Central memory CD8-positive, alpha-beta T cell (primary cell): Measurements from ENCODE around the gene ZNF804A.

Source experiments
- ATAC-seq: fragments of 150-1000 bp; cut with Tn5 transposase; replicated peaks from 2 replicates; pipeline ENCODE4 v1.10.0; 2022; ENCODE audit warnings: mild to moderate bottlenecking, moderate FRiP score, moderate number of reproducible peaks; ENCODE audit not compliant: poor library complexity, severe bottlenecking; ENCODE audit errors: extremely low read depth
- DNase-seq, 2 donors: peaks; one replicate each; pipeline ENCODE4 v3.0.0; 2021; ENCODE audit warnings: low spot score in 2 of 2
- H3K27ac Mint-ChIP-seq: one replicate; pipeline ENCODE4 v1.8.0; 2022; ENCODE audit warnings: low read depth, mild to moderate bottlenecking, moderate library complexity, mixed read lengths
- H3K27me3 Mint-ChIP-seq: one replicate; pipeline ENCODE4 v1.8.0; 2022; ENCODE audit warnings: mixed read lengths
- H3K36me3 Mint-ChIP-seq: one replicate; pipeline ENCODE4 v1.8.0; 2022; ENCODE audit warnings: mild to moderate bottlenecking, moderate library complexity, mixed read lengths; ENCODE audit not compliant: insufficient read depth
- H3K4me1 Mint-ChIP-seq: one replicate; pipeline ENCODE4 v1.8.0; 2022; ENCODE audit warnings: mixed read lengths
- H3K4me3 Mint-ChIP-seq: one replicate; pipeline ENCODE4 v1.8.0; 2022; ENCODE audit warnings: mild to moderate bottlenecking, moderate library complexity, mixed read lengths
- H3K9me3 Mint-ChIP-seq: one replicate; pipeline ENCODE4 v1.8.0; 2022; ENCODE audit warnings: mixed read lengths

ZNF804A gene

GRCh38 chr2:184628051-184628450 is 29.7 kb downstream of the ZNF804A start:
- Mint-ChIP-seq H3K9me3 (peaks cover 6% of the 10 kb centered on the region), H3K27me3 (no peaks in the 10 kb centered on the region), H3K36me3 (peaks cover 1% of the 10 kb centered on the region), H3K4me3 (no peak overlapping the region), H3K27ac (no peak overlapping the region), H3K4me1 (no peaks in the 10 kb centered on the region)
- no peak for ATAC-seq
- DNase-seq = no peak

DNA sequence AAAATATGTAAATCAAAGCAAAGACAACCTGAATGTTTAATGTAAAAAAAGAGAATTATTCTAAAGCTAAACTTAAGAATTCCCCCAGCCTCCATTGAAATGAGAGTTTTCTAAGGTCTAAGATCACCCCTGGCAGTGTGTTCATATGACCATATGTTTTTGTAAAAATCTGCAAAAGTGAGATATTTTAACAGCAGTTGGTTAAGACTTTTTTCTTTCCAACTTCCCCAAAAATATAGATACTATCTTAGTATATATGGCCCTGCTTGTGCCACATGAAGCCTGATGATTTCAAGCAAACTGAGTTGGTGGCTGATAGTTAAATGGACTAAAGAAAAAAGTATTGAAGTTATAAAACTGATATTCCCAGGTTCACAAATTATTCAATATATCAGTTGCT is 35.4 kb downstream of the ZNF804A start:
- peaks cover 1% of the 10 kb centered on the region for H3K36me3 Mint-ChIP-seq
- ATAC-seq (no peak), DNase-seq (no peak)
- H3K27ac Mint-ChIP-seq = no peak overlapping the region
- no peak overlapping the region for H3K4me3 Mint-ChIP-seq
- peaks cover 6% of the 10 kb centered on the region for H3K9me3 Mint-ChIP-seq
- no peaks in the 10 kb centered on the region for H3K4me1 Mint-ChIP-seq
- no peaks in the 10 kb centered on the region for H3K27me3 Mint-ChIP-seq

GRCh38 chr2:184637781-184638180 is 39.5 kb downstream of the ZNF804A start:
- ATAC-seq (no peak), DNase-seq (no peak)
- no peaks in the 10 kb centered on the region for H3K27me3 Mint-ChIP-seq
- H3K36me3 Mint-ChIP-seq = peaks cover 1% of the 10 kb centered on the region
- no peaks in the 10 kb centered on the region for H3K4me1 Mint-ChIP-seq
- no peak overlapping the region for H3K27ac Mint-ChIP-seq
- no peak overlapping the region for H3K4me3 Mint-ChIP-seq
- no peaks in the 10 kb centered on the region for H3K9me3 Mint-ChIP-seq

DNA sequence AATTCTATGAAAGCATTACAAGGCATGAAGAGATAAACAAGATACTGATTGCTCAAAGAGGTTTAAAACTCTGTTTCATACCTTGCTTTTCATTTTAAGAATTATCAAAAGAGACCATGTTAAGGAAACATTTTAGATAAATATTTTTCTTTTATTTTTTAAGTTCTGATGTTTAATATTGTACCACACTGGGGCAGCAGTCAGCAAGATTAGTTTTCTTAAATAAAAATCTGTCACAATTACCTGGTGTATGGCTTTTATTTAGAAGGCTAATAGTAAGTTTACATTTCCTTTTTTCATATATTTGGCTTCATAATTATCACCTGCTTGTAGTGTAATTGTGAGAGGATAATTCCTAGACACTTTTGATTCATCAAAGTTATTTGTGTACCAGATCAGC is 46.4 kb downstream of the ZNF804A start:
- DNase-seq (no peak), ATAC-seq (no peak)
- no peaks in the 10 kb centered on the region for H3K9me3 Mint-ChIP-seq
- H3K4me1 Mint-ChIP-seq = no peaks in the 10 kb centered on the region
- H3K27me3 Mint-ChIP-seq = no peaks in the 10 kb centered on the region
- H3K36me3 Mint-ChIP-seq = no peaks in the 10 kb centered on the region
- no peak overlapping the region for H3K4me3 Mint-ChIP-seq
- no peak overlapping the region for H3K27ac Mint-ChIP-seq

DNA sequence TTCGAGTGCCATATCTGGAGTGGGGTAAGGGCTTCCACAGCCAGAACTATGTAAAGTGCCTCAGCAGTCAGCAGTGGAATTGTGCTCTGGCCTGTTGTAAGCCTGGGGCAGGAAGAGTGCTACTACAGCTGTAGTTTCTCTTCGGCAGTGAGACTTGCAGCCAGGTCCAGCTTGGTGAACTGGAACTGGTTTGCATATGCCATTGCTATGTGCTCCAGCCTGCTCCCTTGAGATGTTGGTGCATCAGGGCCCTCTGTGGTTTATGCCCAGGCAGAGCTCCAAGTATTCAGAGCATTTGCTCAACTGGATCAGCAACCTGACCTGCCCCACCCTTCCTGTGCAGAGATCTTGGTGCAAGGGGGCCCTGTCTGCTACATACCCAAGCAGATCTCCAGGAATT is 47.8 kb downstream of the ZNF804A start:
- no peak overlapping the region for H3K27ac Mint-ChIP-seq
- H3K4me1 Mint-ChIP-seq = no peaks in the 10 kb centered on the region
- peaks cover 13% of the 10 kb centered on the region for H3K9me3 Mint-ChIP-seq
- DNase-seq (no peak), ATAC-seq (no peak)
- H3K36me3 Mint-ChIP-seq = no peaks in the 10 kb centered on the region
- no peak overlapping the region for H3K4me3 Mint-ChIP-seq
- no peaks in the 10 kb centered on the region for H3K27me3 Mint-ChIP-seq

DNA sequence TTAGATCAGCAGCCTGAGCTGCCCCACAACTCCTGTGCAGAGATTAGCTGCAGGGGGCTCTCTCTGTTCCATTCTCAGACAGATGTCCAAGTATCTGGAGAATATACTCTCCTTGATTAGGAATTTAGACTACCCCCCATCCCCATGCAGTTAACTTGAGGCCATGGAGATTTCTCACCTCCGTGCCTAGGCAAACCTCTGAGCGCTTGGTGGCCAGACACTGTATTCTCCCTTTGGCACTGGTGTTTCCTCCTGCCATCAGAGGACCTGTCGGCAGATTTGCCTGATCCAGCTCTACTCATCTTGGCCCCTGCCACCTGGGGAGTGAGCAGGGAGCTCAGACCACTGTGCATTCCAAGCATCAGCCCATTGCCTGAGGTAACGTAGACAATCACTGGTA is 48.3 kb downstream of the ZNF804A start:
- Mint-ChIP-seq H3K4me3 (no peak overlapping the region), H3K27me3 (no peaks in the 10 kb centered on the region), H3K9me3 (peaks cover 13% of the 10 kb centered on the region), H3K27ac (no peak overlapping the region), H3K4me1 (no peaks in the 10 kb centered on the region), H3K36me3 (no peaks in the 10 kb centered on the region)
- DNase-seq (no peak), ATAC-seq (no peak)

- ATAC-seq (no peak), DNase-seq (no peak)
- peaks cover 30% of the 10 kb centered on the region for H3K9me3 Mint-ChIP-seq
- H3K27ac Mint-ChIP-seq = no peak overlapping the region
- no peaks in the 10 kb centered on the region for H3K4me1 Mint-ChIP-seq
- H3K27me3 Mint-ChIP-seq = no peaks in the 10 kb centered on the region
- H3K36me3 Mint-ChIP-seq = peaks cover 2% of the 10 kb centered on the region
- no peak overlapping the region for H3K4me3 Mint-ChIP-seq
These were observed 56.6 kb downstream of the ZNF804A start for GRCh38 chr2:184654945-184655344.

- Mint-ChIP-seq H3K27ac (no peak overlapping the region), H3K36me3 (no peaks in the 10 kb centered on the region), H3K4me3 (no peak overlapping the region), H3K4me1 (no peaks in the 10 kb centered on the region), H3K9me3 (no peaks in the 10 kb centered on the region), H3K27me3 (no peaks in the 10 kb centered on the region)
- no peak for ATAC-seq
- DNase-seq = no peak
These were observed 78.8 kb downstream of the ZNF804A start for GRCh38 chr2:184677171-184677570.

GRCh38 chr2:184679219-184680018 is 81.1 kb downstream of the ZNF804A start:
- no peaks in the 10 kb centered on the region for H3K36me3 Mint-ChIP-seq

DNA sequence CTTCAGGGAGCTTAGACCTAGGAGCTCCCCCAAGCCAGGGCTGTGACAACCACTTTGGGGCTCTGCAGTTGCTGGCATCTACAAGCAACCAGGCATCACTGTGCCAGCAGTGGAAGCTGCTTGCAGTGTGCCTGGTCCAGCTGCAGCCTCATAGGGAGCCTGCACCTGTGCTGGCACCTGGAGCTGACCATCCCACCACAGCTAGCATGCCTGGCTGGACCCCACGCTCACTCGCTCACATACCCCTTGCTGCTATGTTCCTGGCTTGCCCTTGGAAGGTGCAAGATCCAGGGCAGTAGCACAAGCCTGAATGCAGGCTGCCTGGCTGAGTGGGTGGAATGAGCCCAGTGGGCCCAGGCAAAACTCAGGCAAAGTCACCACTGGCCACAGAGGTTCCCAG is 82.5 kb downstream of the ZNF804A start:
- no peaks in the 10 kb centered on the region for H3K9me3 Mint-ChIP-seq
- H3K27me3 Mint-ChIP-seq = no peaks in the 10 kb centered on the region
- DNase-seq (no peak), ATAC-seq (no peak)
- H3K4me3 Mint-ChIP-seq = no peak overlapping the region
- no peaks in the 10 kb centered on the region for H3K4me1 Mint-ChIP-seq
- H3K36me3 Mint-ChIP-seq = no peaks in the 10 kb centered on the region
- H3K27ac Mint-ChIP-seq = no peak overlapping the region

More at GRCh38 chr2:184679219-184680018, 81.1 kb downstream of the ZNF804A start:
- Mint-ChIP-seq H3K27ac (no peak overlapping the region), H3K4me1 (no peaks in the 10 kb centered on the region), H3K27me3 (no peaks in the 10 kb centered on the region), H3K9me3 (no peaks in the 10 kb centered on the region), H3K4me3 (no peak overlapping the region)
- ATAC-seq (no peak), DNase-seq (no peak)

DNA sequence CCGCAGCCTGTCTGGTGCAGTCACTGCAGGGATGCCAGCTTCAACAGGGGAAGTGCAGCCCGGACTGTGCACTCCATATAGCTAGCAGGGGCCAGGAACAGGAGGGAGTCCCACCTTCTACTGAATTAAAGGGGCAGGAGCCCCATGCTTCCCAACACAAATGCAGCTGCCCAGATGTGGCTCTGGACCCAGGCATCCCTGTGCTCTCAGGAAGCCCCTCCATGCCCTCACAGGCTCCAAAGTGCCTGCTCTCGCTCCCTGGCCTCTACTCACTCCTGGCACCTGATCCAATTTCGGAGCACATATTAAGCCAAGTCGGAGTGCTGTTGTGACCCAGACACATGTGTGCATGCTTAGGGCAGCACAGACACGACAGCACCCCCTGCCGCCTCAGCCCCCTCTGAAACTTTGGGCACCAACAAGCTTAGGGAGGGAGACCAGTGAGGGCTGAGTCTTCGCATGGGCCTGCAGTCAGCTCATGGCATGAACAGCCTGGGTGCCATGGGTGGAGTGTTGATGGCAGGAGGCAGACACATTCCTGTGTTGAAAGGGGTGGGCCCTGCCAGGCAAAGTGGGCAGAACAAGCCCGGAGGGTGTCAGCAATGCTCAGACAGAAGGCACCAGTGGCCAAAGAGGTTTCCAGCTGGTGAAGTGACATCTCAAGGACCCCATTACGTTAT is 83.5 kb downstream of the ZNF804A start:
- ATAC-seq (no peak), DNase-seq (no peak)
- Mint-ChIP-seq H3K4me3 (no peak overlapping the region), H3K9me3 (peaks cover 7% of the 10 kb centered on the region), H3K4me1 (no peaks in the 10 kb centered on the region), H3K36me3 (no peaks in the 10 kb centered on the region), H3K27ac (no peak overlapping the region), H3K27me3 (no peaks in the 10 kb centered on the region)

GRCh38 chr2:184683911-184684310 is 85.6 kb downstream of the ZNF804A start:
- Mint-ChIP-seq H3K36me3 (no peaks in the 10 kb centered on the region), H3K4me1 (no peaks in the 10 kb centered on the region), H3K4me3 (no peak overlapping the region), H3K27ac (no peak overlapping the region), H3K27me3 (no peaks in the 10 kb centered on the region), H3K9me3 (peaks cover 9% of the 10 kb centered on the region)
- DNase-seq (no peak), ATAC-seq (no peak)
